Measurements from ENCODE around the gene ALK. TPM values are rescaled to one million over a fixed set of nuclear protein-coding genes. Genes with fewer than 3 reads are reported as not detected.

Gene ALK
- total and polyA plus RNA-seq, 10 of the 15 experiments (the other 5 are each of a cell fraction or from before 2014, with no cell fraction given) = 0.11 TPM; not detected in 9

- no peak overlapping the region for H3K4me2 ChIP-seq (ENCODE audit: control insufficient read depth, insufficient read depth)
- BruUV-seq (replicated peaks) = no TSS peak
- no peak for FAIRE-seq
- POLR2A ChIA-PET = interaction anchor here (0.6 kb wide), 2 partner anchors 119 to 460 kb away, joined by 3 to 6 read pairs; no protein-coding TSS in a partner anchor
- no peak overlapping the region for H3K27ac ChIP-seq (ENCODE audit: control insufficient read depth, insufficient read depth)
- no peak overlapping the region for H3K4me3 ChIP-seq
- SMC1A ChIA-PET (ENCODE audit: uncharacterized antibody, unreplicated experiment) = no interaction called here
- no peaks in the 10 kb centered on the region for H3K79me2 ChIP-seq (ENCODE audit: control insufficient read depth, insufficient read depth, low read length)
- TF ChIP-seq SUZ12 (IDR thresholded peaks at IDR 0.05; ENCODE audit: unreplicated experiment) (no peak), SUPT20H (IDR thresholded peaks at IDR 0.05; ENCODE audit: borderline replicate concordance, control insufficient read depth, low read depth, low read length) (no peak), WRNIP1 (IDR thresholded peaks at IDR 0.05; ENCODE audit: borderline replicate concordance, low read depth, low read length) (no peak), POU2F2 (IDR thresholded peaks at IDR 0.05; ENCODE audit: borderline replicate concordance, low read depth, low read length) (no peak), SIX5 (IDR thresholded peaks at IDR 0.05; ENCODE audit: low read depth, low read length, severe bottlenecking) (no peak), NFYB (IDR thresholded peaks at IDR 0.05; ENCODE audit: insufficient read depth, low read depth, low read length) (no peak), DPF2 (IDR thresholded peaks at IDR 0.05) (no peak), ZNF687 (IDR thresholded peaks at IDR 0.05) (no peak), CHD4 (IDR thresholded peaks at IDR 0.05) (no peak), BHLHE40 (IDR thresholded peaks at IDR 0.05; ENCODE audit: borderline replicate concordance in 1 of 2, low read depth in 2 of 2, low read length in 1 of 2) (no peak), MAX (IDR thresholded peaks at IDR 0.05; ENCODE audit: low read depth, low read length) (no peak)
- H3K9ac ChIP-seq (ENCODE audit: control insufficient read depth, insufficient read depth, low read length) = no peak overlapping the region
- no peaks in the 10 kb centered on the region for H3K36me3 ChIP-seq (ENCODE audit: control insufficient read depth in 2 of 2, insufficient read depth in 2 of 2, low read length in 1 of 2)
- in situ Hi-C loops (cut with MboI) = no loop called here
- no peaks in the 10 kb centered on the region for H4K20me1 ChIP-seq (ENCODE audit: control insufficient read depth, insufficient read depth)
- no peak overlapping the region for H2AFZ ChIP-seq (ENCODE audit: control insufficient read depth, low read depth, low read length)
- 100% methylated on average over 2 of the region's 3 CpGs for WGBS (ENCODE audit: insufficient coverage, insufficient replicate concordance, low lambda C conversion rate, missing lambda C conversion rate)
- no peak for ATAC-seq
- H3K9me3 ChIP-seq (replicated peaks; ENCODE audit: control insufficient read depth, insufficient read depth, low read length) = no peaks in the 10 kb centered on the region
- DNase-seq (ENCODE audit: low read depth, low spot score) = no peak
- intact Hi-C loops (cut with micrococcal nuclease; ENCODE audit: unreplicated experiment) = no loop called here
- CTCF ChIA-PET = no interaction called here
- RAD21 ChIA-PET (ENCODE audit: unreplicated experiment) = interaction anchor here (0.6 kb wide), 1 partner anchor 127 kb away, joined by 3 read pairs; no protein-coding TSS in a partner anchor
- no peaks in the 10 kb centered on the region for H3K27me3 ChIP-seq (replicated peaks in 1 of 2; ENCODE audit: control insufficient read depth in 2 of 2, insufficient read depth in 2 of 2, low read length in 1 of 2)
- H3K4me1 ChIP-seq (ENCODE audit: control insufficient read depth, insufficient read depth, low read length) = no peaks in the 10 kb centered on the region
These were observed 695.0 kb downstream of the ALK start for GRCh38 chr2:29226375-29226774.

Measured in GM12878 (cell line).